Measurements from ENCODE around the gene FHOD1. TPM values are rescaled to one million over a fixed set of nuclear protein-coding genes. Genes with fewer than 3 reads are reported as not detected.
A peak's percentile ranks its signal among the peaks of the same experiment; 100 is the strongest.

Gene FHOD1
- total and polyA plus RNA-seq, 12 donors = 16.6 to 148 (median 45.5) TPM

DNA sequence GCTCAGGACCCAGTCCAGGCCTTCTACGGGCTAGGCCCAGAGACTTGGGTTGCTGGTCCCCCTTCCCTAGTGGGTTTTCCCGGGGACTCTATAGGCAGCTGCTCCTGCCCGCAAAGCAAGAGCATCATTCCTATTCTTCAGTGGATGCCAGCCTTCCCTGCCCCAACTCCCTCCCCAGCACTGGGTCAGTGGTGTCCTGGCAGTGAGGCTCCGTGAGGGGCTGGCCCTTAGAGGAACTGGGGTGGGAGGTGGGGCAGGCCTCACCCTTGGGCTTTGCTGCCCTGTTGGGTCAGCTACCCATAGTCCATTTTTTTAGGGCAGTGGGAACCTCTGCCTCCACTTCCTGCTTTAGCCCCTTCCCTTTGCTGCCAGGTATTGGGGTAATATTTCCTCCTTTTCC, 24.2 kb upstream of the FHOD1 start:
- Histone ChIP-seq H3K4me3 (no peak overlapping the region), H3K4me1 (replicated peaks in 1 of 2) (no peaks in the 10 kb centered on the region), H3K27ac (no peak overlapping the region), H3K27me3 (no peaks in the 10 kb centered on the region), H3K9me3 (replicated peaks in 1 of 3) (no peaks in the 10 kb centered on the region), H3K36me3 (replicated peaks in 1 of 2) (no peaks in the 10 kb centered on the region)
- TF ChIP-seq, protein P1, sequence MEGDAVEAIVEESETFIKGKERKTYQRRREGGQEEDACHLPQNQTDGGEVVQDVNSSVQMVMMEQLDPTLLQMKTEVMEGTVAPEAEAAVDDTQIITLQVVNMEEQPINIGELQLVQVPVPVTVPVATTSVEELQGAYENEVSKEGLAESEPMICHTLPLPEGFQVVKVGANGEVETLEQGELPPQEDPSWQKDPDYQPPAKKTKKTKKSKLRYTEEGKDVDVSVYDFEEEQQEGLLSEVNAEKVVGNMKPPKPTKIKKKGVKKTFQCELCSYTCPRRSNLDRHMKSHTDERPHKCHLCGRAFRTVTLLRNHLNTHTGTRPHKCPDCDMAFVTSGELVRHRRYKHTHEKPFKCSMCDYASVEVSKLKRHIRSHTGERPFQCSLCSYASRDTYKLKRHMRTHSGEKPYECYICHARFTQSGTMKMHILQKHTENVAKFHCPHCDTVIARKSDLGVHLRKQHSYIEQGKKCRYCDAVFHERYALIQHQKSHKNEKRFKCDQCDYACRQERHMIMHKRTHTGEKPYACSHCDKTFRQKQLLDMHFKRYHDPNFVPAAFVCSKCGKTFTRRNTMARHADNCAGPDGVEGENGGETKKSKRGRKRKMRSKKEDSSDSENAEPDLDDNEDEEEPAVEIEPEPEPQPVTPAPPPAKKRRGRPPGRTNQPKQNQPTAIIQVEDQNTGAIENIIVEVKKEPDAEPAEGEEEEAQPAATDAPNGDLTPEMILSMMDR (IDR thresholded peaks at IDR 0.05) = no peak
- TF ChIP-seq POLR2A (IDR thresholded peaks at IDR 0.05) = no peak
- intact Hi-C loops (cut with DNase I) = no loop called here
- DNase-seq = no peak
- WGBS, 4 donors = 95 to 100% (median 98%) methylated on average over 3 to 4 of the region's 4 CpGs

DNA sequence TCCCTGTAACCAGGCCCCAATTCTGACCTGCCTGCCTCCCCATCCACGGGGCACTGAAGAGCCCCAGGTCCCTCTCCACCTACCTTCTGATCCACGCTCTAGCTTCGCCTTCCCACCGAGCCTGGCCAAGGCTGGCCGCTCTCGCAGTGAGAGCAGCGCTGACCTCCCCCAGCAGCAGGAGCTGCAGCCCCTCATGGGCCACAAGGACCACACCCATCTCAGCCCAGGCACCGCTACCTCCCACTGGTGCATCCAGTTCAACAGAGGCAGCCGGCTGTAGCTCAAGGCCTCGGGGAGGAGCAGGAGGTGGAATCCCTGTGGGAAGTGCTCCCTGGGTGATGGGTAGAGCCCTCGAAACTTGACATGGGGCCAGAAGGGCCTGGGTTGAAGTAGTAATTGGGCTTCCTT, 23.7 kb upstream of the FHOD1 start:
- Histone ChIP-seq H3K36me3 (replicated peaks in 1 of 2) (no peaks in the 10 kb centered on the region), H3K4me3 (no peak overlapping the region), H3K4me1 (replicated peaks in 1 of 2) (no peaks in the 10 kb centered on the region), H3K27ac (no peak overlapping the region), H3K9me3 (replicated peaks in 1 of 3) (no peaks in the 10 kb centered on the region), H3K27me3 (no peaks in the 10 kb centered on the region)
- intact Hi-C loops (cut with DNase I) = no loop called here
- no peak for TF ChIP-seq POLR2A (IDR thresholded peaks at IDR 0.05)
- TF ChIP-seq, protein P1 (IDR thresholded peaks at IDR 0.05) = no peak
- 84 to 92% (median 87%) methylated on average over 9 to 11 of the region's 11 CpGs for WGBS, 4 donors
- DNase-seq = no peak

DNA sequence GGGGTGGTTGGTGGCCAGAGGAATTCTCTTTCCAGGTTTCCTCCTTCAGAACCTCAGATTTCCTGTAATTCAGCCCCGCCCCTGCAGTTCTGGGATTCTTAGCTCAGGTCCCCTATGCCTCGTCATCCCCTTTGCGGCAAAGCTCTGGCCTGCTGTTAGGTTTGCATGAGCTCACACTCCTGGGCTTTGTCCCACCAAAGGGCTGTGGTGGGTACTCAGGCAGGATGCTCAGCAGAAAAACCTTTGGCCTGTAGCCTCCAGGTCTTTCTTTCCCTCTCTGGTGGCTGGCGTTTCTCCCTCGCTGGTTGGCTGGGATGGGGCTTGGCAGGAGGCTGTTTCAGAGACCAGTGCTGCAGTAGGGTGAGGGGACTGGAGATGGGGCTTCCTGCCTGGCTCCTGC, 22.5 kb upstream of the FHOD1 start:
- H3K36me3 ChIP-seq (replicated peaks in 1 of 2) = no peaks in the 10 kb centered on the region
- H3K9me3 ChIP-seq (replicated peaks in 1 of 3) = no peaks in the 10 kb centered on the region
- intact Hi-C loops (cut with DNase I) = no loop called here
- WGBS, 4 donors = 50 to 75% (median 61%) methylated on average over 4 to 5 of the region's 5 CpGs
- no peaks in the 10 kb centered on the region for H3K27me3 ChIP-seq
- H3K4me3 ChIP-seq = no peak overlapping the region
- TF ChIP-seq, protein P1 (IDR thresholded peaks at IDR 0.05) = no peak
- no peak for TF ChIP-seq POLR2A (IDR thresholded peaks at IDR 0.05)
- H3K4me1 ChIP-seq (replicated peaks in 1 of 2) = no peaks in the 10 kb centered on the region
- peak in 1 of 7 donors; percentile 4 for DNase-seq
- H3K27ac ChIP-seq = no peak overlapping the region

DNA sequence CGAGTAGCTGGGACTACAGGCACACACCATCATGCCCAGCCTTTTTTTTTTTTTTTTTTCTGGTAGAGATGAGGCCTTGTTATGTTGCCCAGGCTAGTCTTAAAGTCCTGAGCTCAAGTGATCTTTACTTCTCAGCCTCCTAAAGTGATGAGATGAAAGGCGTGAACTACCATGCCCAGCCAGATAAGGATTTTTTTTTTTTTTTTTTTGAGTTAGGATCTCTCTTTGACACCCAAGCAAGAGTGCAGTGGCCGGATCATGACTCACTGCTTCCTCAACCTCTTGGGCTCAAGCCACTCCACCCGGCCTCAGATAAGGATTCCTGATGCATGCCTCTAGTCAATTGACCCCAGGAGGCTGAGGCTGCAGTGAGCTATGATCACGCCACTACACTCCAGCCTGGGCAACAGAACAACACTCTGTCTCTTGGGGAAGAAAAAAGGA, 20.9 kb upstream of the FHOD1 start:
- Histone ChIP-seq H3K36me3 (replicated peaks in 1 of 2) (no peaks in the 10 kb centered on the region), H3K4me3 (no peak overlapping the region), H3K4me1 (replicated peaks in 1 of 2) (no peaks in the 10 kb centered on the region), H3K27ac (peak overlapping the region in 1 of 5 donors; percentile 5), H3K9me3 (replicated peaks in 1 of 3) (no peaks in the 10 kb centered on the region), H3K27me3 (peaks cover 3% of the 10 kb centered on the region)
- intact Hi-C loops (cut with DNase I) = no loop called here
- peak; percentile 78 to 96 (median 94) for DNase-seq
- peak in 1 of 2 donors; percentile 37 for TF ChIP-seq POLR2A (IDR thresholded peaks at IDR 0.05)
- TF ChIP-seq, protein P1 (IDR thresholded peaks at IDR 0.05) = no peak
- 26 to 45% (median 32%) methylated on average over 5 of the region's 5 CpGs for WGBS, 4 donors
